Karpas-422 (cell line): ENCODE measurements around the gene CCDC12. TPM values are rescaled to one million over a fixed set of nuclear protein-coding genes. Genes with fewer than 3 reads are reported as not detected.
A peak's percentile ranks its signal among the peaks of the same experiment; 100 is the strongest.

Experiments
- DNase-seq: peaks from one replicate; pipeline ENCODE4 v3.0.0-alpha.2; 2015
- H2AFZ ChIP-seq: fragments of 200-600 bp; sonication (generic); 2 replicates; pipeline ENCODE4 v1.6.1; 2014; ENCODE audit warnings: antibody characterized with exemption, low read length, mixed read lengths
- H3K27ac ChIP-seq: fragments of 200-600 bp; sonication (generic); 2 replicates; pipeline ENCODE4 v1.5.1; 2014; ENCODE audit warnings: mild to moderate bottlenecking, low read length, moderate library complexity
- H3K27me3 ChIP-seq: fragments of 200-600 bp; sonication (generic); 2 replicates; pipeline ENCODE4 v1.6.1; 2014; ENCODE audit warnings: low read length, mixed read lengths
- H3K36me3 ChIP-seq: fragments of 200-600 bp; sonication (generic); 2 replicates; pipeline ENCODE4 v1.6.1; 2014; ENCODE audit warnings: low read length, mixed read lengths; ENCODE audit not compliant: insufficient read depth
- H3K4me1 ChIP-seq: fragments of 200-600 bp; sonication (generic); 2 replicates; pipeline ENCODE4 v1.6.1; 2014; ENCODE audit warnings: mild to moderate bottlenecking, low read length, mixed read lengths
- H3K4me2 ChIP-seq: fragments of 200-600 bp; sonication (generic); 2 replicates; pipeline ENCODE4 v1.6.1; 2014; ENCODE audit warnings: low read length, low read depth, mild to moderate bottlenecking; ENCODE audit not compliant: poor library complexity, severe bottlenecking
- H3K4me3 ChIP-seq: fragments of 200-600 bp; sonication (generic); 2 replicates; pipeline ENCODE4 v1.5.1; 2014; ENCODE audit warnings: mild to moderate bottlenecking, antibody characterized with exemption, low read length, mixed read lengths
- H3K79me2 ChIP-seq: fragments of 200-600 bp; sonication (generic); 2 replicates; pipeline ENCODE4 v1.6.1; 2014; ENCODE audit warnings: mild to moderate bottlenecking, low read length, mixed read lengths
- H3K9ac ChIP-seq: fragments of 200-600 bp; sonication (generic); 2 replicates; pipeline ENCODE4 v1.6.0; 2014; ENCODE audit warnings: low read length
- H3K9me2 ChIP-seq: fragments of 200-600 bp; sonication (generic), shearing (Covaris generic); replicated peaks from 2 replicates; pipeline ENCODE4 v1.6.0; 2014; ENCODE audit warnings: mild to moderate bottlenecking, low read length, moderate library complexity; ENCODE audit not compliant: insufficient read depth
- H3K9me3 ChIP-seq: fragments of 300-700, 200-600 bp; sonication (generic); 2 replicates; pipeline ENCODE4 v1.6.1; 2014; ENCODE audit warnings: low read length, mixed read lengths
- H4K20me1 ChIP-seq: fragments of 200-600 bp; sonication (generic); 2 replicates; pipeline ENCODE4 v1.6.1; 2014; ENCODE audit warnings: mild to moderate bottlenecking, antibody characterized with exemption, low read length, low read depth; ENCODE audit not compliant: insufficient read depth
- total RNA-seq: library from RNA; depleted of rRNA; stranded (reverse); fragments of >200 nt; shearing (Covaris generic); gene quantifications from 2 replicates; pipeline ENCODE4 v1.2.3, GENCODE V29; 2014; ENCODE audit warnings: low replicate concordance

CCDC12 gene
- total RNA-seq, 1 experiment from 2014 or later = 40.2 TPM

GRCh38 chr3:46942481-46943236 is 33.9 kb downstream of the CCDC12 start:
- no peak overlapping the region for H3K4me3 ChIP-seq
- no peak overlapping the region for H3K4me2 ChIP-seq
- no peak overlapping the region for H2AFZ ChIP-seq
- H4K20me1 ChIP-seq = peaks cover 6% of the 10 kb centered on the region; the same call in 1 of the 2 replicates
- peaks cover 98% of the 10 kb centered on the region for H3K4me1 ChIP-seq
- peak overlapping the region; percentile 74 for H3K27ac ChIP-seq
- H3K9me3 ChIP-seq = no peaks in the 10 kb centered on the region
- H3K9me2 ChIP-seq = no peaks in the 10 kb centered on the region
- DNase-seq = no peak
- H3K9ac ChIP-seq = no peak overlapping the region
- H3K27me3 ChIP-seq = no peaks in the 10 kb centered on the region
- peaks cover 29% of the 10 kb centered on the region for H3K36me3 ChIP-seq
- H3K79me2 ChIP-seq = peaks cover 97% of the 10 kb centered on the region

- H4K20me1 ChIP-seq = peaks cover 6% of the 10 kb centered on the region; the same call in 1 of the 2 replicates
- no peak for DNase-seq
- peaks cover 27% of the 10 kb centered on the region for H3K36me3 ChIP-seq
- H3K4me3 ChIP-seq = no peak overlapping the region
- H3K4me2 ChIP-seq = no peak overlapping the region
- no peak overlapping the region for H2AFZ ChIP-seq
- H3K9me3 ChIP-seq = no peaks in the 10 kb centered on the region
- H3K79me2 ChIP-seq = peaks cover 97% of the 10 kb centered on the region
- H3K27ac ChIP-seq = peak overlapping the region; percentile 74
- H3K27me3 ChIP-seq = no peaks in the 10 kb centered on the region
- no peak overlapping the region for H3K9ac ChIP-seq
- peaks cover 98% of the 10 kb centered on the region for H3K4me1 ChIP-seq
- no peaks in the 10 kb centered on the region for H3K9me2 ChIP-seq
Observed at GRCh38 chr3:46942076-46942475, 34.5 kb downstream of the CCDC12 start.

- Histone ChIP-seq H3K4me2 (peak overlapping the region; percentile 55), H3K9me3 (no peaks in the 10 kb centered on the region), H3K27ac (peak overlapping the region; percentile 99), H3K9me2 (no peaks in the 10 kb centered on the region), H3K27me3 (no peaks in the 10 kb centered on the region), H3K4me3 (no peak overlapping the region), H2AFZ (no peak overlapping the region), H4K20me1 (no peaks in the 10 kb centered on the region; the same call in 1 of the 2 replicates), H3K4me1 (peaks cover 98% of the 10 kb centered on the region), H3K9ac (peak overlapping the region; percentile 42), H3K36me3 (peaks cover 21% of the 10 kb centered on the region; the same call in 1 of the 2 replicates), H3K79me2 (peaks cover 97% of the 10 kb centered on the region)
- DNase-seq = peak; percentile 41
Observed at GRCh38 chr3:46939578-46940445, 36.7 kb downstream of the CCDC12 start.

GRCh38 chr3:46938118-46938517 is 38.4 kb downstream of the CCDC12 start:
- peaks cover 21% of the 10 kb centered on the region; the same call in 1 of the 2 replicates for H3K36me3 ChIP-seq
- H3K27me3 ChIP-seq = no peaks in the 10 kb centered on the region

GRCh38 chr3:46936733-46937250 is 39.8 kb downstream of the CCDC12 start:
- Histone ChIP-seq H3K27ac (peak overlapping the region; percentile 99), H3K4me3 (no peak overlapping the region; the same call in 1 of the 2 replicates), H3K36me3 (peaks cover 21% of the 10 kb centered on the region; the same call in 1 of the 2 replicates), H3K9me3 (no peaks in the 10 kb centered on the region), H4K20me1 (no peaks in the 10 kb centered on the region), H3K27me3 (no peaks in the 10 kb centered on the region), H3K79me2 (peaks cover 90% of the 10 kb centered on the region), H3K9me2 (no peaks in the 10 kb centered on the region), H2AFZ (no peak overlapping the region), H3K4me1 (peaks cover 98% of the 10 kb centered on the region), H3K4me2 (peak overlapping the region; percentile 55), H3K9ac (peak overlapping the region; percentile 67)
- no peak for DNase-seq

More at GRCh38 chr3:46938118-46938517, 38.4 kb downstream of the CCDC12 start:
- Histone ChIP-seq H3K4me3 (no peak overlapping the region), H3K27ac (peak overlapping the region; percentile 99), H3K4me1 (peaks cover 98% of the 10 kb centered on the region), H3K9ac (peak overlapping the region; percentile 67), H3K79me2 (peaks cover 90% of the 10 kb centered on the region), H3K9me3 (no peaks in the 10 kb centered on the region), H2AFZ (no peak overlapping the region), H3K9me2 (no peaks in the 10 kb centered on the region), H3K4me2 (peak overlapping the region; percentile 55), H4K20me1 (no peaks in the 10 kb centered on the region; the same call in 1 of the 2 replicates)
- no peak for DNase-seq

- Histone ChIP-seq H3K4me1 (peaks cover 100% of the 10 kb centered on the region), H2AFZ (no peak overlapping the region), H3K9me3 (no peaks in the 10 kb centered on the region), H3K27ac (peak overlapping the region; percentile 99), H3K9ac (peak overlapping the region; percentile 67), H3K27me3 (no peaks in the 10 kb centered on the region), H3K79me2 (peaks cover 92% of the 10 kb centered on the region), H3K9me2 (no peaks in the 10 kb centered on the region), H3K36me3 (peaks cover 25% of the 10 kb centered on the region; the same call in 1 of the 2 replicates), H4K20me1 (no peaks in the 10 kb centered on the region), H3K4me2 (peak overlapping the region; percentile 55), H3K4me3 (no peak overlapping the region)
- DNase-seq = peak; percentile 69
Observed at GRCh38 chr3:46935989-46936558, 40.5 kb downstream of the CCDC12 start.

GRCh38 chr3:46935168-46935858 is 41.2 kb downstream of the CCDC12 start:
- Histone ChIP-seq H3K4me2 (peak overlapping the region; percentile 55), H3K79me2 (peaks cover 90% of the 10 kb centered on the region), H2AFZ (no peak overlapping the region), H4K20me1 (no peaks in the 10 kb centered on the region), H3K4me1 (peaks cover 100% of the 10 kb centered on the region), H3K9me2 (no peaks in the 10 kb centered on the region), H3K27me3 (no peaks in the 10 kb centered on the region), H3K27ac (peak overlapping the region; percentile 99), H3K9me3 (no peaks in the 10 kb centered on the region), H3K36me3 (peaks cover 20% of the 10 kb centered on the region; the same call in 1 of the 2 replicates), H3K4me3 (no peak overlapping the region), H3K9ac (peak overlapping the region; percentile 67)
- no peak for DNase-seq
